Stimulated activated CD8-positive, alpha-beta memory T cell treated with anti-CD3 and anti-CD28 coated beads, Interleukin-12 subunit alpha, Interleukin-12 subunit beta, amount 100 ng/mL, for 24 hours (primary cell): ENCODE data around the gene MSRB1.
"Not testable (repeated sequence)": the region's sequence is repeated elsewhere in the genome, so short reads cannot be mapped to it uniquely, and the experiment has no call there.

Source experiments
- DNase-seq: peaks from one replicate; pipeline ENCODE4 v3.0.0-alpha.2; 2020; ENCODE audit errors: extremely low read depth

The MSRB1 gene

GRCh38 chr16:1938910-1939309 lies 4.1 kb downstream of the MSRB1 start:
- DNase-seq, result no peak

DNA sequence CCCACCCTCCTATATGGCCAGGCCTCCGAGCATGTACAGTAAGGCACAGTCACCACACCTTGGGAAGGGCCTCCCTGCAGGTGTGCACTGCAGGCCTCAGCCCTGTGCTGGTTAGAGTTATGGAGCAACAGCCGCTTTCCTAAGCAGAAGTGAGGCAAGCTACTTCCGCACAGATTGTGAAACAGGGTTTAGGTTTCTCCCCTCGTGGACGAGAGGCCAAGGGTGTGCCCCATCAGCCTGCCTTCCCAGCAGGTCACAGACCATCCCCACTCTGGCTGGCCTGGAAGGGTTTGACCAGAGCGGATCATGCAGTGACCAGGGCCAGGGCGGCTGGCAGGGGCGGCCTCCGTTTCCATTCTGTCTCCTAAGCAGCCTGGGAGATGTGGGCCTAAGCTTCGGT lies 4.7 kb downstream of the MSRB1 start:
- no peak for DNase-seq

DNA sequence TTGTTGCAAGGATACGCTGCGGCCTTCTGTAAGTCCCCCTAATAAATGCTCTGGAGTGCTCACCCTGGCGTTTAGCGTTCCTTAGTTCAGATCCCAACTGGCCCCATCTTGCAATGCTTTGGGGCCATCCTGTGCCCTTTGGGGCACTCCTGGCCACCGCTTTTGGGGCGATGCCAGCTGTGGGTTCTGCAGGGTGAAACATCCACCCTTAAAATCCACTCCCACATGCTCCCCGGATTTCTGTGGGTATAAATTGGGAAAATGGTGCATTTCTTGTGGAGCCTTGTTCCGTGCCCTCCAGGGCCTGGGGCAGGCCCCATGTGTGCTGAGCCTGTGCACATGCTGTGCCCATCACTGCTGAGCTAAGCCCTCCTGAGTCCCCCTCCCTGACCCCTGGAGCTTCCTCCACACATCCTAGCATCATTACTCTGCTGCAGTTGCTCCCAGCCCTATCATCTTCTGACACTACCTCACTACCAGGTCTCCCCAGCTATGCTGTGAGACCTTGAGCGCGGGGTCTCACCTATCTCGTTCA lies 6.0 kb downstream of the MSRB1 start:
- DNase-seq, result no peak

GRCh38 chr16:1933097-1933661 lies 9.8 kb downstream of the MSRB1 start:
- no peak for DNase-seq

- DNase-seq, result no peak
These were observed 10.7 kb downstream of the MSRB1 start for GRCh38 chr16:1932050-1933028.

- no peak for DNase-seq
These were observed 12.7 kb downstream of the MSRB1 start for GRCh38 chr16:1930338-1930720.

DNA sequence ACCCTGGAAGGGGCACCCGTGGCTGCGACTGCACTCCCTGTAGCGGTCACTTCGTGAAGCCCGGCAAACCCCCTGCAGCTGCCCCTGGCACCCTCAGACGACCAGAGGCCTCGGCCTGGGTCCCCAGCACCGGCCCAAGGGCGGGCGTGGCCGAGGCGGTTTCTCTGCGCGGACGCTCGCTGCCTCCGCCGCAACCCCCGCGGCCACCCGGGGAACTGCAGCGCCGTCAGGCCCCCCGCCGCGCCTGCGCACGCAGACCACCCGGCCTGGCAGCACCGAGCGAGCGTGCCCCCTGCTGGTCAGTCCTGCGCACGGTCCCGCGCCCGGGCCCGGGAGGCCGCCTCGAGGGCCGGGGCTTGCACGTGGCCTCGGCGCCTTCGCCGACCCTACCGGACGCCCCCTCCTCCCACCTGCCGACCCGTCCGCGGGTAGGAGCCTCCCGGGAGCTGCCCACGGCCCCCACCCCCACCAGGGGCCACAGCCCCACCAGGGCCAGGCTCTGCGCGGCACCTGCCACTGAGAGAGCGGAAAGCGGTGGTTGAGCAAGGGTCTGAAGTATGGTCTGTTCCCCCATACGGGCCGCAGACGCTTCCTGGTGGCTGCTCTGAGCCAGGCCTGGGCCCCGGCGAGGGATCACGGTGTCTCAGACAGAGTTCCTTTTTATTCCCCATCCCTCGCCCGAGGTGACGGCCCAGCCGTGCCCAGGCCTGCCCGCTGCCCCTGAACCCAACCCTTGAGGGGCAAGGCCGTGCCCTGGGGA lies 13.2 kb downstream of the MSRB1 start:
- DNase-seq, result peak; percentile 81

- no peak for DNase-seq
These were observed 13.9 kb downstream of the MSRB1 start for GRCh38 chr16:1929105-1929504.

DNA sequence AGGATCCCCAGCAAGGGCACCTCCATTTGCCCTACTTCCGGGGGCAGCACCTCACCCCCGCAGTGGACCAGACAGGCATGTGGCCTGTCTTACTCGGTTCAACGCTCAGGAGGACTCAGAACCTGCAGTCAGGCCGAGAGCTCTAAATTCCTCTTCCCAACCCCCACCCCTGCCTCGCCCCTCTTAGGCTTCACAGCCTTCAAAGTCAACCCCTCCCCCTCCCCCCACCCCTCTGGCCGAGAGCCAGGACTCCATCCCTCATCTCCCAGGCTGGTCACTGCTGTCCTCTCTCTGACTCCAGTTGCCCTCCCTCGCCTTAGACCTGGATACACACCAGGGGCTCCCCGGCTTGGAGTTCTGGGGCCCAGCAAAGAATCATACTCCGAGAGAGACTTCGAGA lies 16.7 kb downstream of the MSRB1 start:
- no peak for DNase-seq

GRCh38 chr16:1924095-1924494 lies 18.9 kb downstream of the MSRB1 start:
- DNase-seq, result no peak

- no peak for DNase-seq
These were observed 19.5 kb downstream of the MSRB1 start for GRCh38 chr16:1923299-1924034.

- no peak for DNase-seq
These were observed 20.6 kb downstream of the MSRB1 start for GRCh38 chr16:1922357-1922756.

GRCh38 chr16:1920727-1921171 lies 22.2 kb downstream of the MSRB1 start:
- DNase-seq, result no peak

- DNase-seq, result not testable (repeated sequence)
These were observed 22.9 kb downstream of the MSRB1 start for GRCh38 chr16:1920122-1920521.

DNA sequence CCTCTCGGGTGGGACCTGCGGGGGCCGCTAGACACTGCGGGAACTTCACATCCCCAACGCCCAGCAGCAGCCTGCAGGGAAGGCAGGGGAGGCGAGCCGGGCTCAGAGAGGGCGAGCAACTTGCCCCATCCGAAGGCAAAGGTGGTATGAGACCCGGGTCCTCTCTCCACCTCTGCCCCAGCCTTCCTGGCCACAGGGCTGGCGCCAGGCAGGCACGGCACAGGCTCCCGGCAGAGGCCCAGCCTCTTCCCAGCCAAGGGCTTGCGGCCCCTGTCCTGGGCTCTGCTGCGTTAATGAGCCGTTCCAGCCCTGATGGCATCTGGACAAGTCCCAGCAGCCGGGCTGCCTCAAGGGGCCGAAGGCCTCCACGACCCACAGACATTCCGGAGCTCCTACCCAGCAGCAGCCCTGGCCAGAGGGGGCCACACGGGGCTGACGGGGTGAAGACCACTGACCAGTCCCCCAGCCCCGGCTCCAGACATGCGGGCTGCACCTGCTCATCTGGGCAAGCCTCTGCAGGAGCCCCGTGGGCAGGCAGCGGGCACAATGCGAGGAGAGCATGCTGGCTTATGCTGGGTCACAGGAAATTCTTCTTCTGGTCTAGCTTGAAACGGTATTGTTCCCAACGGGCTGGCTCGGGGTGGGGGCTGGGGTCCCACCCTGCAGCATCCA lies 23.5 kb downstream of the MSRB1 start:
- no peak for DNase-seq

DNA sequence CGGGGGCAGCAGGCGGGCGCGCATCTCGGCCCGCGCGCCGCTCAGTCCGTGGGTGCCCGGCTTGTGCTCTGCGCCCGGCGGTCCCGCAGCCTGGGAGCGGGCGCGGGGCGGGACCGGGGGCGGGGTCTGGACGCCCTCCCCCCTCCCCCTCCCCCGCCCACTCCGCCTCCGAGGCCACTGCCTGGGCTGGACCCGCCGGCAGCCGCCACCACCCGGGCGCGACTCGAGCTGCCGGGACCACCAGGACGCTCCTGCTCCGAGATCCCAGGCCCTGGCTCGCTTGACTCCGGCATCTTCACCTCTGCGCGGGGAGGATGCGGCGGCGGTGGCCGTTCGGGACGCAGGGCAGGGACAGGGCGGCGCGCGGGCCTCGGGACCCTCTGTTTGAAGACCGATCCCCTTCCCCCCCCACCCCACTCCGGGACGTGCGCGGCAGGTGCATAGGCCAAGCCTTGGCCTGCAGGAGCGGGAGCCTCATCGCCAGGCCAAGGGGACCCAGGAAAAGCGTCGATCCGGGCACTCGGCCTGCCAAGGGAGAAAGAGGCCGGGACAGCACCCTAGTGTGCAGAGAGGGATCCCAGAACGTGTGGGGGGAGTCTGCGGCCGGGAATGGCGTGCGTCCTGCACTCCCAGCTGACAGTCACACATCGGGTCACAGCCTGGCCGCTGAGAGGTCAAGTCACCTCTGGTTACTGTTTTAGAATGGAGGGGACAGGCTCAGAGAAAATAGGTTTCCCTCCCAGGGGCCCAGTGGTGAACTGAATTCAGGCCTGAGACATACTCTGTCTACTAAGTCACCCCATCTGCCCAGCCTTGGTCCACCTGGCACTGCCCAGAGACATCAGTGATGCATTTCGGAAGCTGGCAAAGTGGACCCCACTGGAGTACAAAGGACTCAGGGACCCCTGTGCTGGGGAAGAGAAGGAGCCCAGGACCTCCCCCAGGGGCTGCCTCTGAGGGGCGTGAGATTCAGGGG lies 24.4 kb downstream of the MSRB1 start, which contains the start of gene HS3ST6:
Gene HS3ST6, minus strand, starts transcription at position 65 of the 976 bp plus-strand sequence. CDS start 92 bp downstream, outside the sequence.
- DNase-seq, result no peak

GRCh38 chr16:1917665-1918350 lies 25.2 kb downstream of the MSRB1 start:
- DNase-seq, result no peak

DNA sequence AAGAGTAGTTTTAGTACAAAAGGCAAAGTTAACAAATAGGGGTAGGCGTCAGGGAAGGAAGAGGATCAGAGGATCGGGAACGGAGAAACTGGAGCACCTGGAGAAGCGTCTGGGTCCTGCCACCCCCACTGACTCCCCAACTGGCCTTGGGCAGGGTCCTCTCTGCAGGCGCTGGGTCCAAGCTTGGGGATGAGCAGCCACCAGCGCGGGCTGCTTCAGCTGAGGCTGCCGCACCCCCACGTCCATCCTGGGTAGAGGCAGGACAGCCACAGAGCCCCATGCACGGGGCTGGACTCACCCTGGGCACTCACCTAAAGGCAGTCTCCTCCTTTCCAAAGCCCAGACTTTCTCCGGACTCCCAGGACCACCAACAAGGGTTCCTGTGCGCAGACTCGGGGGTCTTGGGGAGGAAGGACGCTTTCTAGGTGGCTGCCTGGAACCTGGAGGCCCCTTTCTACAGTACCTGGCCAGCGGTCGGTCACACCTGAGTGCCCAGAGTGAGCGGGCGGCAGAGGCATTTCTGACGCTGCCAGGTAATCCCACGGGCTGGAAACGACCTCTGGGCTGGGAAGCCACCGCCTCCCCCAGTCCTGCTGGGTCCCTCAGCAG lies 25.8 kb downstream of the MSRB1 start:
- no peak for DNase-seq

- no peak for DNase-seq
These were observed 26.4 kb downstream of the MSRB1 start for GRCh38 chr16:1916640-1916990.
